Measurements from ENCODE around the gene SEC23A.
A peak's percentile ranks its signal among the peaks of the same experiment; 100 is the strongest.

DNA sequence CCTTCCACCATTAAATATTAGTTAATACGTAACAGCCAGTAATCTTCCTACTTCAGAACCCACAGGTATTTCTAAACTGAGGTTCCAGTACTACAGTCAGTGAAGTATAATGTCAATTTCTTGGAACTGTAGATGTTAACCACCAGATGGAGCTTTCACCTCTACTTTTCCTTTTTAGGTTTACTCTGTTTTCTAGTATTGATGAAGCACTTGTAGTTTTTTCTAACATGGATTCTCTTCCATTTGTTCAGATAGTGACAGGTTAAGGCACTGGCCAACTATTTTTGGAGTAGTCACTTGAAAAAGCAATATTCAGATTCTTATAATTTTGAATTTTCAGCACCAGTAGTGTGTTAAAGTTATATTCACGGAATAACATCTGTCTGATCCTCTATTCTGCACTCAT lies 4.6 kb upstream of the SEC23A start:
- peak; percentile 59 for TF ChIP-seq CTCF (IDR thresholded peaks at IDR 0.05)
- TF ChIP-seq EZH2 (IDR thresholded peaks at IDR 0.05): no peak
- TF ChIP-seq EZH2phosphoT487 (IDR thresholded peaks at IDR 0.05): no peak
